Endothelial cell of umbilical vein (primary cell): Measurements from ENCODE around the gene ADGRB2. TPM values are rescaled to one million over a fixed set of nuclear protein-coding genes. Genes with fewer than 3 reads are reported as not detected.

Experiments
- BruUV-seq: library from RNA; stranded (reverse); fragments of 400-500 nt; replicated peaks from 2 replicates; lab custom pipeline; 2021; lab: Mats Ljungman, UMichigan
- CTCF ChIA-PET: fragments of 300-600, 350-600 bp; sonication (Branson Sonifier 250); formaldehyde crosslinking; loops from one replicate; lab custom pipeline; 2021; ENCODE audit warnings: antibody characterized with exemption, inconsistent platforms; lab: Charles Lee
- POLR2A ChIA-PET: fragments of 300-600, 350-600 bp; sonication (Branson Sonifier 250); formaldehyde crosslinking; loops from one replicate; lab custom pipeline; 2021; ENCODE audit warnings: antibody characterized with exemption, inconsistent platforms; lab: Charles Lee
- DNase-seq: peaks from one replicate; pipeline ENCODE4 v3.0.0-alpha.2; 2011; ENCODE audit warnings: low read depth, low spot score
- FAIRE-seq: peaks from 2 replicates; lab custom pipeline; 2011; peaks lifted over from hg19 to GRCh38; lab: Jason Lieb, UNC
- H2AFZ ChIP-seq: 2 replicates; pipeline ENCODE4 v1.6.0; 2012; ENCODE audit warnings: low read depth, low read length, control low read depth, inconsistent platforms
- H3K27ac ChIP-seq: 2 replicates; pipeline ENCODE4 v1.5.1; 2011; ENCODE audit warnings: low read depth, mild to moderate bottlenecking, control low read depth, low read length, moderate library complexity; ENCODE audit not compliant: insufficient read depth
- H3K27me3 ChIP-seq, 2 experiments: 2 replicates each; pipeline versions ENCODE4 v1.6.0 to v1.6.1; 2011; ENCODE audit warnings: low read length in 2 of 2, mixed read lengths in 1 of 2; ENCODE audit not compliant: control insufficient read depth in 2 of 2, insufficient read depth in 2 of 2
- H3K36me3 ChIP-seq, 2 experiments: 2 replicates in 1 of 2; 3 replicates in 1 of 2; pipeline ENCODE4 v1.5.1; 2011; ENCODE audit warnings: low read length in 2 of 2, mild to moderate bottlenecking in 1 of 2, moderate library complexity in 1 of 2; ENCODE audit not compliant: control insufficient read depth in 2 of 2, insufficient read depth in 2 of 2; ENCODE audit errors: extremely low read depth in 1 of 2
- H3K4me1 ChIP-seq: 3 replicates; pipeline ENCODE4 v1.5.1; 2011; ENCODE audit warnings: mild to moderate bottlenecking, low read length; ENCODE audit not compliant: control insufficient read depth, insufficient read depth; ENCODE audit errors: extremely low read depth
- H3K4me2 ChIP-seq: 2 replicates; pipeline ENCODE4 v1.6.1; 2011; ENCODE audit warnings: low read length, control low read depth, mixed read lengths; ENCODE audit not compliant: insufficient read depth
- H3K4me3 ChIP-seq, 3 experiments: fragments of 200-600 bp in 1 of 3; sonication (generic), shearing (Covaris generic) in 1 of 3; replicated peaks in 1 of 3; 2 replicates each; pipeline ENCODE4 v1.5.1; 2011 to 2016; ENCODE audit warnings: control low read depth in 3 of 3, low read length in 3 of 3, mild to moderate bottlenecking in 2 of 3, inconsistent platforms in 1 of 3, low read depth in 1 of 3, moderate library complexity in 1 of 3; ENCODE audit not compliant: insufficient read depth in 1 of 3
- H3K79me2 ChIP-seq: 2 replicates; pipeline ENCODE4 v1.6.0; 2012; ENCODE audit warnings: low read length, inconsistent platforms; ENCODE audit not compliant: control insufficient read depth, insufficient read depth
- H3K9ac ChIP-seq: replicated peaks from 2 replicates; pipeline ENCODE3; 2011; ENCODE audit warnings: low read length, control low read depth; ENCODE audit not compliant: insufficient read depth; ENCODE audit errors: extremely low read depth
- H3K9me1 ChIP-seq: replicated peaks from 3 replicates; pipeline ENCODE4 v1.6.0; 2011; ENCODE audit warnings: mild to moderate bottlenecking, low read length; ENCODE audit not compliant: control insufficient read depth, insufficient read depth; ENCODE audit errors: extremely low read depth
- H3K9me3 ChIP-seq: replicated peaks from 2 replicates; pipeline ENCODE4 v1.5.1; 2012; ENCODE audit warnings: low read length, inconsistent platforms; ENCODE audit not compliant: control insufficient read depth, insufficient read depth
- H4K20me1 ChIP-seq: replicated peaks from 2 replicates; pipeline ENCODE3; 2011; ENCODE audit warnings: mild to moderate bottlenecking, low read length; ENCODE audit not compliant: control insufficient read depth, insufficient read depth; ENCODE audit errors: extremely low read depth
- CTCF ChIP-seq, 2 donors: IDR thresholded peaks; 1 replicate in 1 of 2; 2 replicates in 1 of 2; pipeline ENCODE4 v1.5.1; 2011; ENCODE audit warnings: low read length in 2 of 2, mild to moderate bottlenecking in 2 of 2, moderate library complexity in 2 of 2, control low read depth in 1 of 2, inconsistent platforms in 1 of 2, low read depth in 1 of 2; ENCODE audit not compliant: insufficient read depth in 1 of 2; ENCODE audit errors: extremely low read depth in 1 of 2
- EZH2 ChIP-seq: IDR thresholded peaks from 2 replicates; pipeline ENCODE4 v1.6.1; 2012; ENCODE audit warnings: borderline replicate concordance, low read depth, mild to moderate bottlenecking, moderate library complexity, low read length, inconsistent platforms; ENCODE audit not compliant: severe bottlenecking
- FOS ChIP-seq: IDR thresholded peaks from 2 replicates; pipeline ENCODE4 v1.6.1; 2011; ENCODE audit warnings: mild to moderate bottlenecking, low read length, moderate library complexity, borderline replicate concordance; ENCODE audit not compliant: insufficient read depth
- GATA2 ChIP-seq: IDR thresholded peaks from 2 replicates; pipeline ENCODE4 v1.7.0; 2011; ENCODE audit warnings: low read depth, mild to moderate bottlenecking, moderate library complexity, mixed read lengths, low read length; ENCODE audit not compliant: insufficient read length, insufficient read depth
- JUN ChIP-seq: IDR thresholded peaks from 2 replicates; pipeline ENCODE4 v1.6.1; 2011; ENCODE audit warnings: borderline replicate concordance, low read depth; ENCODE audit not compliant: insufficient read length, insufficient read depth
- MAX ChIP-seq: IDR thresholded peaks from 2 replicates; pipeline ENCODE4 v1.6.1; 2011; ENCODE audit not compliant: insufficient read depth, insufficient read length
- POLR2A ChIP-seq: IDR thresholded peaks from 2 replicates; pipeline ENCODE4 v1.6.1; 2012; ENCODE audit warnings: low read depth, mild to moderate bottlenecking, control low read depth, low read length
- POLR2AphosphoS5 ChIP-seq: IDR thresholded peaks from 2 replicates; pipeline ENCODE4 v1.6.1; 2012; ENCODE audit warnings: low read depth, mild to moderate bottlenecking, control low read depth, low read length, moderate library complexity; ENCODE audit not compliant: insufficient read depth
- dilution Hi-C: fragments of 300-500 bp; cut with MboI; formaldehyde crosslinking; loops from one replicate; pipeline ENCODE4 v1.15.0; 2019; ENCODE audit warnings: low sequenced_read_pairs; ENCODE audit not compliant: extremely low pct_ligation_motif_present
- intact Hi-C: fragments of 100-400 bp; cut with micrococcal nuclease; formaldehyde crosslinking; loops from one replicate; pipeline ENCODE4 v1.10.0; 2022
- polyA plus RNA-seq, 4 experiments: library from polyadenylated mRNA; depleted of rRNA in 3 of 4; stranded (reverse) in 3 of 4; unstranded in 1 of 4; fragments of >200 nt; gene quantifications; 2 replicates each; pipeline versions ENCODE4 v1.2.1 to v1.2.3, GENCODE V29; 2011 to 2012; ENCODE audit warnings: missing spikeins in 1 of 4
- total RNA-seq: library from RNA; stranded (reverse); gene quantifications from 2 replicates; pipeline ENCODE4 v1.2.3, GENCODE V29; 2021

ADGRB2 gene
- total and polyA plus RNA-seq, 2 donors (not counting 3 experiments of a cell fraction or from before 2014, with no cell fraction given), result 1.3 to 1.5 TPM

- TF ChIP-seq POLR2AphosphoS5, result no peak
- TF ChIP-seq POLR2A, result no peak
- TF ChIP-seq JUN, result no peak
- TF ChIP-seq FOS, result no peak
- H3K27me3 ChIP-seq, result no peaks in the 10 kb centered on the region
- DNase-seq (no peak), FAIRE-seq (no peak)
- H3K9me3 ChIP-seq, result no peaks in the 10 kb centered on the region
- no peak overlapping the region for H3K4me3 ChIP-seq
- H2AFZ ChIP-seq, result no peak overlapping the region
- BruUV-seq, result no TSS peak
- intact Hi-C loops, result no loop called here
- no peaks in the 10 kb centered on the region for H3K79me2 ChIP-seq
- POLR2A ChIA-PET, result no interaction called here
- no peaks in the 10 kb centered on the region for H3K9me1 ChIP-seq
- no peak overlapping the region for H3K4me2 ChIP-seq
- CTCF ChIA-PET, result interaction anchor here (1.7 kb wide), 1 partner anchor 13 kb away, joined by 7 read pairs; no protein-coding TSS in a partner anchor
- dilution Hi-C loops, result no loop called here
- no peaks in the 10 kb centered on the region for H4K20me1 ChIP-seq
- H3K27ac ChIP-seq, result no peak overlapping the region
- no peak overlapping the region for H3K9ac ChIP-seq
- H3K4me1 ChIP-seq, result no peaks in the 10 kb centered on the region
- H3K36me3 ChIP-seq, result no peaks in the 10 kb centered on the region
Measured at GRCh38 chr1:31732343-31732742, 31.8 kb downstream of the ADGRB2 start.

GRCh38 chr1:31731049-31731565, 33.0 kb downstream of the ADGRB2 start:
- H2AFZ ChIP-seq, result no peak overlapping the region
- TF ChIP-seq GATA2 (no peak), CTCF (IDR thresholded peaks at IDR 0.05; ENCODE audit: extremely low read depth in 1 of 2, insufficient read depth in 1 of 2, low read depth in 1 of 2, low read length in 2 of 2) (no peak), JUN (no peak), FOS (no peak), MAX (no peak), EZH2 (no peak)
- intact Hi-C loops (no loop called here), dilution Hi-C loops (no loop called here)
- no peak overlapping the region for H3K4me3 ChIP-seq
- H3K27me3 ChIP-seq, result no peaks in the 10 kb centered on the region
- no TSS peak for BruUV-seq
- no peak overlapping the region for H3K4me2 ChIP-seq
- POLR2A ChIA-PET, result no interaction called here
- no peaks in the 10 kb centered on the region for H3K9me1 ChIP-seq
- DNase-seq (no peak), FAIRE-seq (no peak)
- no peak overlapping the region for H3K27ac ChIP-seq
- no peaks in the 10 kb centered on the region for H4K20me1 ChIP-seq
- no peaks in the 10 kb centered on the region for H3K4me1 ChIP-seq
- no peaks in the 10 kb centered on the region for H3K36me3 ChIP-seq
- CTCF ChIA-PET, result interaction anchor here (1.7 kb wide), 1 partner anchor 14 kb away, joined by 7 read pairs; no protein-coding TSS in a partner anchor
- no peaks in the 10 kb centered on the region for H3K79me2 ChIP-seq
- H3K9ac ChIP-seq, result no peak overlapping the region
- H3K9me3 ChIP-seq, result no peaks in the 10 kb centered on the region
